Activated CD4-positive, alpha-beta T cell treated with anti-CD3 and anti-CD28 coated beads, Interleukin-2, amount 50 U/mL, for 24 hours (primary cell): ENCODE data around the gene PRKAR1B.
A peak's percentile ranks its signal among the peaks of the same experiment; 100 is the strongest.

ENCODE experiments used
- DNase-seq, 2 donors: peaks; one replicate each; pipeline ENCODE4 v3.0.0-alpha.2; 2020; ENCODE audit warnings: low read depth in 1 of 2, low spot score in 1 of 2

The PRKAR1B gene

GRCh38 chr7:526460-527034, 200.5 kb downstream of the PRKAR1B start:
- DNase-seq: no peak

DNA sequence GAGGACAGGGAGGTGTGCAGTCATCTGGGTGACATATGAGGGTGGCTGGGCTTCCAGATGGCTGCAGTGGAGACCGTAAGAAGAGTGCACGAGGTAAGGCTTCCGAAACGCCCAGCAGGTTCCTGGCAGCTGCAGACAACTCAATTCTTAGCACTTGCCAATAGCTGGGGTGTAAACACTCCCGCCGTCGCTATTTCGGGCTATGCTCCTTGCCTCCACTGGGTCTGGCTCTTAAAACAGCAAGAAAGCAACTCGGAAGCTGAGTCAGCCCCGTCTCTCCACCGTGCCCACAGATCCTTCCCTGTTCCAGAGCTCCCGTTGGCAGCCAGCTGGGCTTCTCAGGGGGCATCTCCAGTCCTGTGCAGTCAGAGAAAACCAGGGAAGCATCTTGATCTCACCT, 201.3 kb downstream of the PRKAR1B start:
- no peak for DNase-seq

DNA sequence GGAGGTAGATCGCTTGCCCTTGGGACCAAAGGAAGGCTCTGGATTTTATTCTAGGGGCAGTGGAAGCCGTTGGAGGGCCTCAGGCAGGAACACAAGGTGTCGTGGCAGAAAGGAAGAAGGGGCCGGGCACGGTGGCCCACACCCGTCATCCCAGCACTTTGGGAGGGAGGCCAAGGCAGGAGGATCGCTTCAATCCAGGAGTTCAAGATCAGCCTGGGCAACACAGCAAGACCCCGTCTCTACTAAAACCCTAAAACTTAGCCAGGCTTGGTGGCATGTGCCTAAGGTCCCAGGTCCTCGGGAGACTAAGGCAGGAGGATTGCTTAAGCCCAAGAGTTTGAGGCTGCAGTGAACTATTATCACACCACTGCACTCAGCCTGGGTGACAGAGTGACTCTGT, 202.3 kb downstream of the PRKAR1B start:
- DNase-seq: no peak

GRCh38 chr7:523347-524336, 203.4 kb downstream of the PRKAR1B start:
- DNase-seq: no peak

- DNase-seq: no peak
Observed at GRCh38 chr7:522951-523314, 204.1 kb downstream of the PRKAR1B start.

DNA sequence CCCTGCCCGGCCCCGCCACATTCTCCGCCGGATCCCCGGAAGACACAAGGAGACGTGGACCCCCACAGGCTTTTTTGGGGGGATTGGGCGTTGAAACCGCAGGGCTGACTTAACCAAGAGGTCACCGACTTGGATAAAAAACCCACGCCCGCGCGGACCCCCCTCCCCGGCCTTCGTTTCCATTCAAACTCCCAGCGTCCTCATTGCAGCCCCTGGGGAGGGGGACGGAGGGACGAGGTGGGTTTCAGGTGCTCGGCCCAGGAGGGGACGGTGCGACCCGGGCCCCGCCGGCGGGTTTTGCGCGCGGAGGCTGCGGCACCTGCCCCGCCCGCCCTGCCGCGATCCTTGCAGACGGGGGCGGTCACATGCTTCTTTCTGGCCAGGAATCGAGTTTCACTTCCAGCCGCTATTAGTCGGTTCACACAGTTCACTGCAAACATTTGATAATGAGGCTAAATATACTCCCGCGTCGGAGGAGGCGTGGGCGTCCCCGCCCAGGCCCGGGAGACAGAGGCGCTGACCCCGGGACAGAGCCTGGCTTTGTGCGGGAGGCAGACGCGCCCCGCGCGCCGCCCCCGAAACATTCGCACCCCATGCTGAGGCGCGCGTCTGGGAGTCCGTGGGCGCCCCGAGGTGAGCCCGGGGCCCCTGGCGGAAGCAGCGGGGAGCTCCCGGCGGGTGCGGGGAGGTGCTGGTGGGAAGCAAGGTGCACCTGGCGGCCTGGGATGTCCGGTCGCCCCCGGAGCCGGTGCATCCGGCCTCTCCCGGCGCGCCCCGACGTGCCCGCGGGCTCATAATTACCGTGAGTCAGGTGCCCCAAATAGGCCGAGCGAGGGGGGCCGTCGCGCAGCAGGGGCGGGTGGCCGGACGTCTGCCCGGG, 204.8 kb downstream of the PRKAR1B start:
- DNase-seq: no peak

GRCh38 chr7:521221-522070, 205.6 kb downstream of the PRKAR1B start:
- no peak for DNase-seq

DNA sequence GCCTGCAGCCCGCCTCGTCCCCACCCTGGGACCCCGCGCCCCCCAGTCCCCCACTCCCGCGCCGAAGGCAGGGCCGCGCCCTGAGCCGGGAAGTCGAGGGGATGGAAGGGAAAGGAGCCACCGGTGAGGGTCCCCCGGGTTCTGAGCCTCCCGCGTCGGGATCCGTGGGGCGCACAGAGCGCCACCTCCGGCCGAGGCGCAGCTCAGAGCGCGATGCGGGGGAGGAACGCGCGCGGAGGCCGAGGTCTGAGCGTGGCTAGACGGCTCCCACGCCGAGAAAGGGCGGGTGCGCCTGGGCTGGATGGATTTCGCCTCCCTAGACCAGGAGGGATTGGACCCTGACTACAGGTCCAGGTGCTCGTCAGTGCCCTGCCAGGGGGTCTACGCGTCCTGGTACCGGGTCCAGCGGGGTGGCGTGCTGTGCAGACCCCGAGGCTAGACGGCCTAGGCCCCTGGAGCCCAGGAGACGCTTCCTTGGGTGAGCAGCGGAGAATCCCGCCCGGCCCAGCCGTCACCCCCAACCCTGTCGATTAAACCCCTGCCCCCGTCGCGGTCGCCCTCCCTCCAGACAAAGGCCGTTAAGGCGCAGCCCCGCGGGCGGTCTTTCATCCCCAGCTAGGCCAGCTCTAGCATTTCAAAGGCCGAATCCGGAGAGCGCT, 206.4 kb downstream of the PRKAR1B start:
- DNase-seq: no peak

DNA sequence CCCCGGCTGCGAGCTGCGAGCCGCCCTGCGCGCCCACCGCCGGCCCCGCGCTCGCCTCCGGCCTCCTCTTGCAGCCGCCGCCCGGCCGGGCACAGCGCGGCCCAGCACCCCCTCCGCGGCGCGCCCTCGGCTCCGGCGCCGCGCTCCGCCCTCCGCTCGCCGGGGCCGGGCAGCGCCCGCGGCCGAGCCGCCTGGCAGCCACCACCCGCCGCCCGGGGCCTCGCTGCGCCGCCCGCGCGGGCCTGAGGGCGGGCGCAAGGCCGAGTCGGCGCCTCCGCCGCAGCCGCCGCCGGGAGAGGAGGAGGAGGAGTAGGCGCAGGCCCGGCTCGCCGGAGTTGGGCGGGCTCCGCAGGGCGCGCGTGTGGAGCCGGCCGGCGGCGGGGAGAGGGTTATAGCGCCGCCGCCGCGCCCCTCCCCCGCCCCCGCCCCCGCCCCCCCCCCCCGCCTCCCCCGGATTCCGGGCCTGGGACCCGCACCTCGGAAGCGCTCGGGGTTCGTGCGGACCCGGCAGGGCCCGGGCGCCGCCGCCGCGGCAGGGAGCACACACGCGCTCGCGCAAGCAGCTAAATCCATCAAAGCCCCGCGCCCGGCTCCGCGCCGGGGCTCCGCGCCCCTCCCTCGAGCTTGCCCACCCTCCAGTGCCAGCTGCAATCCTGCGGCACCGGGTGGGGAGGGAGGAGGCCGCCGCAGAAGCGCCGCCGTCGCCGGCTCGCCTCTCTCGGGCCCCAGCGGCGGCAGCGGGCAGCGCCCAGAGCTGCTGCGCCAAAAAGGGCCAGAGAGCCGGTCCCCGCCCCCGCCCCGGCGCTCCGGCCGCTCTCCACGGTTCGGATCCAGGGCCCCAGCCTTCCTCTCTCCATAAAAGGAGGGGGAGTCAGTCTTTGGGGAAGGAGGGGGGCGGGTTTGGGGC, 207.3 kb downstream of the PRKAR1B start, which contains the start of gene PDGFA:
Gene PDGFA, minus strand, starts transcription at position 363 of the 907 bp plus-strand sequence. CDS start 845 bp downstream, outside the sequence.
- DNase-seq: no peak

DNA sequence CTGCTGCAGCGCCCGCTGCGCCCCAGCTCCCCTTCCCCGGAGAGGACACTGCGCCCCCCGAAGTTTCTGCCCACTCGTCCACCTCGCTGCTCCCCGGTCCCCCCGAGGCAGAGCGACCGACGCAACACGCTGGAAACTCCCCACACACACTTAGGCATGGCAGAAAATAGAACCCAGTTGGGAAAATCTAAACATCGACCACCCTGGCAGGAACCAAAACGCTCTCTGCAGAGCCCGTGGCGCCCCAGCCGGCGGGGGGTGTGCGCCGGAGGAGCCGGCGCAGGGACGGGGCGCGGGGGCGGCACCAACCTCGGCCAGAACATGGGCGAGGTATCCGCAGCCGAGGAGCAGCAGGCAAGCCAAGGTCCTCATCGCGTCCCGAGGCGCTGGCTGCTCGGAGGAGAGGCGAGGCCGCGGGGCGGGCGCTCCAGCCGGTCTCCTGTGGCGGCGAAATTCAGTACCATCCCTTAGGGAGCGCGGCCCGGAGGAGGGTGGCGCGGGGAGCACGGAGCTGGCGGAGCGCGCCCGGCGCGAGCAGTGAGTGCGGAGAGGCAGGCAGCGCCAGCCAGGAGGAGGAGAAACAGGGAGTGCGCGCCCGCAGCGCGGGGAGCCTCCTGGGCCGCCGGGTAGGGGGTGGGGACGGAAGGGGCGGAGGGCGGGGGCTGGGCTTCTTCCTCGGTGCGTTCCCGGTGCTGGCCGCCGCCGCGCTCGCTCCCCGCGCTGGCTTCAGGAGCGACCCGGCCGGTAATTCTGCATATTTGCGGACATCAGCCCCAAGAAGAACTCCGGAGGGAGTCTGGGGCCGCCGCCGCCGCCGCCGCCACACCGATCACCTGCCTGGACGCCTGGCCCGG, 208.2 kb downstream of the PRKAR1B start:
- DNase-seq: peak in 1 of 2 donors; percentile 29

- DNase-seq: no peak
Observed at GRCh38 chr7:517774-518629, 209.1 kb downstream of the PRKAR1B start.

GRCh38 chr7:516606-517456, 210.2 kb downstream of the PRKAR1B start:
- DNase-seq: no peak

DNA sequence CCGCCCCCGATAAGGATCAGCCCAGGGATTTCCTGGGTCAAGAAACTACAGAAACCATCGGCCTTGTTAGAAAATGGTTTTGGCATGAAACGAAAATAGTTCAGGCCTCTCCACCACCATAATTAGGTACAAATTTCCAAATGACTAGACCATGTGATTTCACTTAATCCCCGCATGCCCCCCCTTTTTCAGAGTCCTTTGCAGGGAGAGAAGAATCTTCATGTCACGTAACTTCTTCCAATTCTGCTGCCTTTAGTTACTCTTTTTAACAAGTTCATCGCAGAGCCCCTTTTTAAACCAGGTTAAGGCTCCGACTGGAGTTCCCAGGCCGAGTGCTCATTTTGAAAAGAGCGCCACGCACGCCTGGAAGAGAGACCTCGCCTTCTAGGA, 210.9 kb downstream of the PRKAR1B start:
- DNase-seq: no peak

- no peak for DNase-seq
Observed at GRCh38 chr7:515628-516027, 211.5 kb downstream of the PRKAR1B start.

DNA sequence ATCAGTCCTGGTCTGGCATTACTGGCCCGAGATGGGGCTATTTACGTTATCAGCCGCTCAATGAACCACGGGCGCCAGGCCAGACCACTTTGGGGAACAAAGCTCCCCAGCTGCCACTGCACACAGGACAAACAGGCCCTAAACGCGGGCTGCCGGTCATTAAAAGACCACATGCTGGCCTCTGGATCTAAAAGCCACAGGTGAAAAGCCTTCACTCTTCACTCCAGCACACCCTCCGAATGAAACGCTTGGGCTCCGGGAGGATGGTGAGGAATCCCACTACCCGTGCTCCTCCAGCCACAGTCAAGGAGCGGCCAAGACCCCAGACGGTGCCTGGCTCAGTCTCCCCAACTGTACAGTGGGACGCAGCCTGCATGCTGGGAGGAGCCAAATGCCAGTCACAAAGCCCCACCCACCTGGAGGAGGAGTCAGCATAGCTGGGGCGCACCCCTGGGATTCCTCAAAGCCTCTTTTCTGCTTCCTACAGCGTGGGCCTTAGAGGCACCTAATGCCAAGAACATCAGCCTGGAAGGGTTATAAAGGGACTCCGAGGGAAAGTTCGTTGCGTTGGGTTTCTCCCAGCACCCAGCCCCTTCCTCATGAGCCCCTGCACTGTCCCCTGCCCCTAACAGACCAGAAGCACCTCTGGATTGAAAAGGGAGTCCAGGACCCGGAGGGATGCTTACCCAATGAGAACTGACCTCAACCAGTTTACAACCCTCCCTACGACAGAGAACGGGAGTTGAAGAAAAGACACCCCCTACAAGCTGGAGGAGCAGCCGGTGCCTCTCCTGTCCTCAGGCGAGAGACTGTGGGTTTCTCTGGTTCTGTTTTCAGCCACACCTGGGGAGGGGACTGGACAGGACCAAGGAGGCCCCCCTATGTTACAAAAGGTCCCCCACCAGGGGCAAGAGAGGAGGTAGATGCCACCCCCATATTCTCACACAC, 212.2 kb downstream of the PRKAR1B start:
- DNase-seq: no peak
